ENCODE results near the gene MAP3K14.
"Not testable (repeated sequence)": the region's sequence is repeated elsewhere in the genome, so short reads cannot be mapped to it uniquely, and the experiment has no call there.

The MAP3K14 gene

DNA sequence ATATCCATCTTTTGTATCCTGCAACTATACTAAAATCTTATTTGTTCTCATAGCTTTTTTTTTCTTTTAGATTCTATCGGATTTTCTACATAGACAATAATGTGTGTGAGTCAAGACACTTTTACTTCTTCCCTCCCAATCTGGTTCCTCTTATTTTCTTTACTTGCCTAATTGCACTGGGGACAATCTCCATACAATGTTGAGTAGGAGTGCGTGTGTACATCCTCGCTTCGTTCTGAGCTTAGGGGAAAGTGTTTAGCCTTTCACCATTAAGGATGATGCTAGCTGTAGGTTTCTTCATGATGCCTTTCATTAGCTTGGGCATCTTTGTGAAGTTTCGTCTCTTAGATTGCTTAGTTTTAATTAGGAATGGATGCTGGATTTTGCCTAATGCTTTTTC, 57.8 kb downstream of the MAP3K14 start:
- DNase-seq (ENCODE audit: low read depth): no peak

DNA sequence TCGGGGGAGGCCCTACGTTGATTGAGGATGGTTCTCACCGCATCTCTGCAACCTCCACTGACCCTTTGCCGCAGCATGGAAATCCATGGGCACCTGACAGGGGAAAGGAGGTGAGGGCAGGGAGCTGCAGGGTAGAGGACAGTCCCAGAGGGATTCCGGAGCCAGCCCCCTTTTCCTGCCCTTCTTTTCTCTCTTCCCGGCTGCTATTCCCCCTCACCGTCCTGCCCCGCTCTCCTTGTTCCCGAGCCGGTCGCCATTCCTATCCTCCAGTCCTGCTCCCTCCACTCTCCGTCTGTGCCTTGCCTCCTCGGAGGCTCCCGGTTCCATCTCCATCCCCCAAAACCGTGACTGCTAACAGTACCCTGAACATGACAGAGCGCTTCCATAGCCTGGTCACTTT, 59.7 kb downstream of the MAP3K14 start:
- DNase-seq (ENCODE audit: low read depth): no peak

DNA sequence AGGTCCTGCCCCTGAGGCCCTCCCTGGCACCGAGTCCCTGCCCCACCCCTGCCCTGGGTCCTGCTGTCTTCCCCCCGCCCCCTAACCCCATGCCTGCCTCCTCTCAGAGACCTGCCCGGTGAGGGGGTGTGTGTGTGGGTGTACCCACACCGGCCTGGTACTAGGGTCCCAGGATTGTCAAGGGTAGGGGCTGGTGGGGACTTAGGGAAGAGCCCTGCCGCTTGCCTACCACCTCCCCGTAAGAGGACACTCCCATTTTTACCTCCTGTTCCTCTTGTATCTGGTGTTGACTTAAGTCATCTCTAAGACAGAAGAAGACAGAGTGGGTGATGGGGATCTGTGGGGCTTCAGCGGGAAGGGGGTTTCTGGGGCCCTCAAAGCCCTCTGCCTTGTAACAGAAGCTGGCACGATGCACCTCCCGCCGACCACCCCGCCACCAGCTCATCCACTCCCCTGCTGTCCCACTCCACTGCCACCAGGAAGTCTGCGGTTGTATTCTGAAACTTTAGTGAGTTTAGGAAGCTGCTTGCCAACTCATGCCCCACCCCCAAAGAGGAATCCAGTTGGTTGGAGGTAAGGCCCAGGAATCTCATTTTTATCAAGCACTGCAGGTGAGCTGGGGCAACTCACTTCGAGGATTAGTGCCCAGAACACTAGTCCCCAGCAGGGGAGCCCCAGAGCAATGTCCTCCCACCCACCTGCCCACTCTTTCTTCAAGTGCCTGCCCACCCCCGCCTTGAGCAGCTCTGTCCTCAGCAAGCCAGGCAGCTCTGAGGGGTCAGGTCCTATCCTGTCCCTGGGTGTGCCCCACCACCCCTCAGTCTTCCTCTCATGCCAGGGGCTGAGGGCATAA, 60.5 kb downstream of the MAP3K14 start:
- DNase-seq (ENCODE audit: low read depth): no peak

DNA sequence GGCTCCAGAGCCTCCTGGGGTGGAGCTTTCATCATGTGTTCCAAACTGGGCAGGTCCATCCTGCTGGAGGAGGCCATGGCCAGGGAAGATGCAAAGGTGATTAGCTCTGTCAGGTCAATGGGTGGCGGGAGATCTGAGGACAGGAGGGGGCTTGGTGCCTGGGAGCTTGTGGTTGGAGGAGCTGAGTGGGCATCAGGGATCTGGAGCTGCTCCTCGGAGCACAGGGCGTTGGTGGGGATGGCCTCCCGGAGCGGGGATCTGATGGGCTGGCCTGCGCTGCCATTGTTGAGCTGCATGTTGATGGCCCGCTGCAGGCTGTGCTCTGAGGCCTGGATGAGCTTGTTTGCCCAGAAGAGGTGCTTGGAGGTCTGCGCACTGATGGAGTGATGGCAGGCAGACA, 61.5 kb downstream of the MAP3K14 start:
- DNase-seq (ENCODE audit: low read depth): no peak

DNA sequence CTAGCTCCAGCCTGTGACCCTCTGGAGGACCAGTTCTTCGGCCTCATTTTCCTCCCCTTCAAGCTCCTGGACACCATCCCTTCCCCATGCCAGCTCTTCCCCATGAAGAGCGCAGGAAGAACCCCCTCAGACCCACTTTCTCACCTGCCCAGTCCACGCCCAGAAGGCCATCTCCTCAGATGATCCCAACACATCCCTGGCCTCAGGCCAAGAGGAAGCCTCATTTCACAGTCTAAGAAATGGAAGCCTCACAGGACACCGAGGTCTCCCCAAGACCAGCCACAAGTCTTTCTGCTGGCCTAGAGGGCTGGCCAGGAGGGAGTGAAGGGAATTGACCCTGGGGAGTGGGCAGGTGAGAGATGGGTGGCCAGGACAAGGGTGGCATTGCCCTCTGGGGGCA, 62.9 kb downstream of the MAP3K14 start:
- DNase-seq (ENCODE audit: low read depth): no peak

DNA sequence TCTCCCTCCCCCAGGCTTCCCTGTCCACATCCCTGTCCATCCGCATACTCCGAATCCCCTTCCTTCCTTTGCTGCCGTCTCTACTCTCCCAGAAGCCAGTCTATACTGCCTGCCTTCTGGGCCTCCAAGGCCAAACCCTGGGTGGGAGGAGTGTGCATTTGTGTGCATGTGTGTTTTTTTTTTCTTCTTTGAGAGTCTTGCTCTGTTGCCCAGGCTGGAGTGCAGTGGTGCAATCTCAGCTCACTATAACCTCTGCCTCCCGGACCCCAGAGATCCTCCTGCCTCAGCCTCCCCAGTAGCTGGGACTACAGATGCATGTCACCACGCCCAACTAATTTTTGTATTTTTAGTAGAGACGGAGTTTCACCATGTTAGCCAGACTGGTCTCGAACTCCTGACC, 63.6 kb downstream of the MAP3K14 start:
- not testable (repeated sequence) for DNase-seq (ENCODE audit: low read depth)

DNA sequence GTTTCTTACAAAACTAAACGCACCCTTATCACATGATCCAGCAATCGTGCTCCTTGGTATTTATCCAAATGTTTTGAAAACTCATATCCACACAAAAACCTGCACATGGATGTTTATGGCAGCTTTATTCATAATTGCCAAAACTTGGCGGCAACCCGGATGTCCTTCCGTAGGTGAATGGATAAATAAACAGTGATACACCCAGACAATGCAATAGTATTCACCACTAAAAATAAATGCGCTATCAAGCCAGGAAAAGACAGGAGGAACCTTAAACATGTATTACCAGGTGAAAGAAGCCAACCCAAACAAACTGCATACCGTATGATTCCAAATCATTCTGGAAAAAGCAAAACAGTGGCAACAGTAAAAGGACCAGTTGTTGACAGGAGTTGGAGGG, 64.9 kb downstream of the MAP3K14 start:
- DNase-seq (ENCODE audit: low read depth): no peak

DNA sequence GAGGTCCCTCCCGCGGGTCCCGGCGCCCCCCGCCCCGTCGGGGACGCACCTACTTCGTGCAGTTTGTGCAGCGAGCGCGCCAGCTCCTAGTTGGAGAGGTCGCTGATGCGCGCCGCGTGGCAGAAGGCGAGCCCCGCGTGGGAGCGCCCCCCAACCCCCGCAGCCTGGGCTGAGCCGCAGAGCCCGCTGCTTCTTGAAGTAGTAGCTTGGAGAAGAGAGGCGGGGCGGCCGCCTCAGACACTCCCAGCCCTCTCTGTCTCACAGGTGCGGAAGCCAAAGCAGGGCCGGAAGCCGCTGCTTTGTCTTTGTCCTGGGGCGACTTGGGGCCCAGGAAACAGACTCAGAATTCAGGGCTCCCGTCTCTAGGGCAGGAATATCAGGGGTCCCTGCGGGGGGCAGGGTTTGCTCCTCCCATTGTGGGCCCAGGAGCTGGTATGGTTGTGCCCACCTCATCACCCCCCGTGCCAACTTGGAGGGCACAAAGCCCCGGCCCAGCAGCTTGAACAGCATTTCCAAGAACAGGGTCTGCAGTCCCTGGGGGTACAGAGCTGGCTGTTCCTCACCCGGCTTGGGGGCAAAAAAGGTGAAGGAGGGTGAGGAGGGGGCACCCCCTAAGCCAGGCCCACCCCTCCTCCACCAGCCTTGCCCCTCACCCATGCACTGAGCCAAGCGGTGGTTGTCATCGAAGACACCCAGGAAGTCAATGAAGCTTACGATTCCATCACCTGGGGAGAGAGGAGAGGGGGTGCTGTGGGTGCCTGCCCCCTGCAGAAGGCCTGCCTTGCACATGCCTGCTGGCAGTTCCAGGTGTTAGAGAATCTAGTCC, 68.5 kb downstream of the MAP3K14 start:
- DNase-seq (ENCODE audit: low read depth): no peak

DNA sequence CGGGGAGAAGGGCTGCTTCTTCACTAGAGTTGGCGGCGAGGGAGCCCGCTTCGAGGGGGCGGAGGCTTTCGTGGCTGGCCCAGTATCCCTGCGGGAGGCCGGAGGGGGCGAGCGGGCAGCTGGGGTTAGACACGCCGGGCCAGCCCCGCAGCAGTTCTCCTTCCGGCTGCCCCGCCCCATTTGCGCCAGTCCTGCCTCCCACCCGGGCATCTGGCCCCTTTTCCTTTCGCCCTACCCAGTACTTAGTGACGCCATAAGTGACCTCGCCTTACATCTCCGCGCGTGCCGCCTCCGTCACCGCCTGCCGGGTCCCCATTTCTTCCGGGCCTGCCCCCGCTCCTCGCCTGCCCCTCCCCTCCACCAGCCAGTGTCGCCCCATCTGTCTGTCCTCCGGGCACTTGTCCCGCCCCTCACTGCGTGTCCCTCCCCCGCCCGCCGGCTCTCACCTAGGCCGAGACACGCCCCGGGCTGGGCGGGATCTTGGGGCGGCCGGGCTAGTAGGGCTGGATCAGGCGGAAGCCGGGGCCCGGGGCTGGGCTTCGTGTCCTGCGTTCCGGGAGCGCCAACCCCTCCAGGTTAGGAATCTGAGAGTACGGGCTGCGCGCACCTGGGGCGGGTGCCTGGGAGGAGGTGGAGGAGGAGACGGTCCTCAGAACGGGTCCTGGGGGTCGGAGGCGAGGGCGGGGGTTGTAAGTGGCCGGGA, 69.2 kb downstream of the MAP3K14 start:
- DNase-seq (ENCODE audit: low read depth): peak; percentile 63

DNA sequence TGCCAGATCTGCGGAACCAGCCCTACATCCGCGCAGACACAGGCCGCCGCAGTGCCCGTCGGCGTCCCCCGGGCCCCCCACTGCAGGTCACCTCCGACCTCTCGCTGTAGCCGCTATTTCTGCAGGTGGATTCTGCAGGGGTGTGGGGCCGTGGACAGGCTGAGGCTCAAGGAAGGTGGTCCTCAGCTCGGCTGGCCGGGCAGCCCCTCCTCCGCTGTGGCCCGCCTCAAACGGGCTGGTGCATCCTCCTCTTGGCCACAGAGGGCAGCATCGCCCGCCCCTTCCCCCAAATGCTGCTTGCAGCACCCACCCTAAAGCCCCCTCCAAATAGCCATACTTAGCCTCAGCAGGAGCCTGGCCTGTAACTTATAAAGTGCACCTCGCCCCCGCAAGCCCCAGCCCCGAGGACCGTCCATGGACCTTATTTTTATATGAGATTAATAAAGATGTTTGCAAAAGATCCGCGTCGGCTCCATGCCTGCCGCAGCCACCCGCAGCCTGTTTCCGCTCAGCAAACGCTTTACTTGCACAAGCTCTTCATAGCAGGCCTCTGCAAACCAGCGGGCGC, 69.9 kb downstream of the MAP3K14 start:
- DNase-seq (ENCODE audit: low read depth): no peak

DNA sequence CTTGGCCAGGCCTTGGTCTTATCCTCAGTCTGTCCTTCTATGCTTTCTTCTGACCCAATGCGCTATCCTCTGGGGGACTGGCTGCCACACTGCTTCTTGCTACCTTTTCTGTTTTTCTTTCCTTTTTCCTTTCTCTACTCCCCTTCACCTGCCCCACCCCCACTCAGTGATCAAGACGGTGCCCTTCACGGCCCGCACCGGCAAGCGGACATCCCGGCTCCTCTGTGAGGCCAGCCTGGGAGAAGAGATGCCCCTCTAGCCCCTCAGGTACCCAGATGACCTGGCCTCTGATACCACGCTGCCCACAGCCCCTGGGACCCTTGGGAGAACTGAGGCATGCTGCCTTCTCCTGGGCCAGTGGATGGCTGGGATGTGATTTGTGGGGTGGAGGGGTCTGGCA, 70.5 kb downstream of the MAP3K14 start:
- no peak for DNase-seq (ENCODE audit: low read depth)

DNA sequence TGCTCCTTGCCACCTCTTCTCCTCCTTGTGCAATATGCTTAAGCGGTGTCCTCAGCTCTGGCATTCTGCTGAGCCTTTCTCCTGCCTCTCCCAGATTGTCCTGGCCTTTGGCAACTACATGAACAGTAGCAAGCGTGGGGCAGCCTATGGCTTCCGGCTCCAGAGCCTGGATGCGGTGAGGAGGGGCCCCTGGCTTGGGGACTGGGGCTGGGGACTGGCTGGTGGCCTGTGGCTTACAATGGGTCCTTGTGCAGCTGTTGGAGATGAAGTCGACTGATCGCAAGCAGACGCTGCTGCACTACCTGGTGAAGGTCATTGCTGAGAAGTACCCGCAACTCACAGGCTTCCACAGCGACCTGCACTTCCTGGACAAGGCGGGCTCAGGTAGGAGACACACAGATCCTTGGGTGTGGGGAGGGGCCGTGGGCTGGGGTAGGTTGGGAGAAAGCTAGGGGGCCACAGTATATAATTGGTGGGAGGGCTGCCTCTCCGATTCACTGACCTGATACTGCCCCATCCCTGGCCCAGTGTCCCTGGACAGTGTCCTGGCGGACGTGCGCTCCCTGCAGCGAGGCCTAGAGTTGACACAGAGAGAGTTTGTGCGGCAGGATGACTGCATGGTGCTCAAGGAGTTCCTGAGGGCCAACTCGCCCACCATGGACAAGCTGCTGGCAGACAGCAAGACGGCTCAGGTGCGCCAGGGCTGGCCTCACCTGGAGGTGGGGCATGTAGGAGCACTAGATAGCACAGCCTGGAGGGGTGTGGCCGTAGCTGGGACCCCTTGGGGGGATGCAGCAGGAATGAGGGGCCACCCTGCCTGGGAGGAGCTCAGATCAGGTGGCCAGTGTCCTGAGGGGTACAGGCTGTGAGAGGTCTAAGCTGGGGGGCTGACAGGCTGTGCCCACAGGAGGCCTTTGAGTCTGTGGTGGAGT, 71.8 kb downstream of the MAP3K14 start:
- DNase-seq (ENCODE audit: low read depth): no peak

DNA sequence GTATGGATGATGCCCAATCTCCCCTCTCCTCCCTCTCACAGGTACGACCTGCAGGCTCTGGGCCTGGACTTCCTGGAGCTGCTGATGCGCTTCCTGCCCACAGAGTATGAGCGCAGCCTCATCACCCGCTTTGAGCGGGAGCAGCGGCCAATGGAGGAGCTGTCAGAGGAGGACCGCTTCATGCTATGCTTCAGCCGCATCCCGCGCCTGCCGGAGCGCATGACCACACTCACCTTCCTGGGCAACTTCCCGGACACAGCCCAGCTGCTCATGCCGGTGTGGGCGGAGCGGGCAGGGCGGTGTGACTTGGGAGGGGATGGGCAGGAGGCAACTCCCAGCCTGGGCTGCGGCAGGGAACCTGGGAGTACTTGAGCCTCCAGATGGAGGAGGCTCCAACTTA, 73.1 kb downstream of the MAP3K14 start:
- no peak for DNase-seq (ENCODE audit: low read depth)

DNA sequence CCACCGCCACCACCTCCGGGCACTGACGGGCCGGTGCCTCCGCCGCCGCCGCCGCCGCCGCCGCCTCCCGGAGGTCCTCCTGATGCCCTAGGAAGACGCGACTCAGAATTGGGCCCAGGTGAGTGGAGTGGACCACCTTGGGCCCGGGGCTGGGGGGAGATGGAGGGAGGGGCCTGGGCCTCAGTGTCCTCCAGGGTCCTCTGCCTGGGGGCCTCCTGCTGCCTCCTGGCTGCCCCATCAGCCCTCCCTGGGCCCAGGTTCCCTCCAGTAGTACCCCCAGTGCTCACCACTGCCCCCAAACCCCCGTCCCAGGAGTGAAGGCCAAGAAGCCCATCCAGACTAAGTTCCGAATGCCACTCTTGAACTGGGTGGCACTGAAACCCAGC, 74.8 kb downstream of the MAP3K14 start:
- DNase-seq (ENCODE audit: low read depth): no peak

DNA sequence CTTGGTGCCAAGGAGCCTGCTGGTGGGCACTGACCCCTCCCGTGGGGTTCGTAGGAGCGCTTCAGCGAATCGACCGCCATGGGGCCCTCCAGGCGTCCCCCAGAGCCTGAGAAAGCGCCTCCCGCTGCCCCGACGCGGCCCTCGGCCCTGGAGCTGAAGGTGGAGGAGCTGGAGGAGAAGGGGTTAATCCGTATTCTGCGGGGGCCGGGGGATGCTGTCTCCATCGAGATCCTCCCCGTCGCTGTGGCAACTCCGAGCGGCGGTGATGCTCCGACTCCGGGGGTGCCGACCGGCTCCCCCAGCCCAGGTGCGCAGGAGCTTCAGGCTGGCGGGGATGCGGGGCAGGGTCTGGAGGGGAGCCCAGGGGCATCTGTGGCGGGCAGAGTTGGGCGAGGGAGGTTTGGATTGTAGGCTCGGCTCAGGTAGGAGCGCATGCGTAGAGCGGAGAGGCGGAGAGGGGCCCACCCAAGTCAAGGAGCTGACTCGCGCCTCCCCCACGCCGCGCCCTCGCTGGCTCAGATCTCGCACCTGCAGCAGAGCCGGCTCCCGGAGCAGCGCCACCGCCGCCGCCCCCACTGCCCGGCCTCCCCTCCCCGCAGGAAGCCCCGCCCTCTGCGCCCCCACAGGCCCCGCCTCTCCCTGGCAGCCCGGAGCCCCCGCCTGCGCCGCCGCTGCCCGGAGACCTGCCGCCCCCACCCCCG, 75.3 kb downstream of the MAP3K14 start:
- DNase-seq (ENCODE audit: low read depth): no peak

DNA sequence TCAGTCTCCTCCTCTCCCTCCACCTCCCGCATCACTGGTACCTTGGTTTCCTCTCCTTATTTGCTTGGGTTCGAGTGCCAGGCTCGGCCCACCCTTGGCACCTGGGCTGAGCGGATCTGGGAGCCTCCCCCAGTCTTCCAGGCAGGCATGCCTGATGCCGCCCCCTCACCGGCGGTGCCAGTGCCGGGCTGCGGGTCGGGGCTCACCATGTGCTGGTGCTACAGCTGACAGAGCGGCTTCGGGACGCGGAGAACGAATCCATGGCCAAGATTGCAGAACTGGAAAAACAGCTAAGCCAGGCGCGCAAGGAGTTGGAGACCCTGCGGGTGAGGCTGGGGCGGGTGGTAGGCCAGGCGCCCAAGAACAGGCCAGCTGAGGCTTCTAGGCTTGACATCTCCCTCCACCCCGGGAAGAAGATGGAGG, 75.9 kb downstream of the MAP3K14 start:
- no peak for DNase-seq (ENCODE audit: low read depth)

DNA sequence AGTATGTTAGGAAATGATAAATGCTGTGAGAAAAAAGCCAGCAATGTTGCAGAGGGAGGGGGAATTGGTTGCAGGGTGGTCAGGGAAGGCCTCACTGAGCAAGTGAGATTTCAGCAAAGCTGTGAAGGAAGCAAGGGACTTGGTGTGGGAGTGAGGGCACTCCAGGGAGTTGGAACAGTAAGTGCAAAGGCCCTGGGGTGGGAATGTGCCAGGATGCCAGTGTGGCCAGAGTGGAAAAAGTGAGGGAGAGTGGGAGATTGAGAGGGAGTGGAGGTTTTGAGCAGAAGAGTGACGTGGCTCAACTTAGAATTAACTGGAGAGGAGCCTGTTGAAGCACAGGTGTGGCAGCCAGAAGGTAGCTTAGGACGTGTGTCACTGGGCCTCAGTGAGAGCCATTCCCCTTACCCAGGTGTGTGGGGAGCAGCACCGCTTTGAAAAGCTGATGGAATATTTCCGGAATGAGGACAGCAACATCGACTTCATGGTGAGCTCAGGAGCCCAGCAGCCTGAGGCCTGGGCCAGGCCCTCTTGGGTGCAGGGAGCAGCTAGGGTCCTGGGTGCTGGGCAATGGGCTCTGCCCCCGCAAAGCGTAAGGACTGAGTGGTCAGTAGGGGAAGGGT, 78.6 kb downstream of the MAP3K14 start:
- DNase-seq (ENCODE audit: low read depth): no peak

DNA sequence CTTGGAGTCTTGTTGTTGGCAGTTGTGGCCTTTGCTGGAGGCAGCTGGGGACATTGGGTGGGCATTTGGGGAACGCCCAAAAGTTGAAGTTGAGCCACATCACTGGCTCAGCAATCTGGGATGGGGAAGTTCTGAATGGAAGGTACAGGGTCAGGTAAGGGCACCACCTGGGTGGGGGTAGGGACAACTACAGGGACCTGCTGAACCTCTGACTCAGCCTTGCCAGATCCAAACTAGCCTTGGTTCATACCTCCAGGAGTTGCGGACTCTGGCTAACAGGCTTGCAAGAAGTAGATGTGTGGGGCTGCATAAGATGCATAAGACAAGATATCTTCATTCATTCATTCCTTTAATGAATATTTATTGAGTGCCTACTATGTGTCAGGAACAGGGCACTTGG, 79.1 kb downstream of the MAP3K14 start:
- DNase-seq (ENCODE audit: low read depth): no peak

DNA sequence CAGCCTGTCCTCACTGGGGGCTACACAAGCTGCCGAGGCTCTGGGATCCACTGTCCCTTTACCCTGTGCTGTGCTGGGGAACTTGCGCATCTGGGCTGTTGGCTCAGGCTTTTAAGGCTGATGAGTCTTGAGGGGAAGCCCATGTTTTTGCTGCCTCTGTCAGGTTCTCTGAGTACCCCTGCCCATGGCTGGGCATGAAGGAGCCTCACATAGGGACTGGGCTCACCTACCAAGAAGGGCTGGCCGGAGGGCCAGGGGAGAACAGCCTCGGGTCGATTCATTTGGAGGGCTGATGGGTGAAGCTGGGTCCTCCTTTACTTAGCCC, 80.6 kb downstream of the MAP3K14 start:
- DNase-seq (ENCODE audit: low read depth): no peak

All from CMK (cell line).